HEK293 (cell line): Measurements from ENCODE around the gene OR52D1.

Experiments
- CTCF ChIA-PET: fragments of 350-600 bp; formaldehyde crosslinking; extraction: SDS; loops from one replicate; lab custom pipeline; 2021; ENCODE audit warnings: antibody characterized with exemption; lab: Yijun Ruan, JAX
- POLR2A ChIA-PET: fragments of 300-600 bp; formaldehyde crosslinking; extraction: SDS; loops from one replicate; lab custom pipeline; 2020; ENCODE audit warnings: antibody characterized with exemption, inconsistent platforms; lab: Yijun Ruan, JAX
- H3K27ac ChIP-seq: fragments of 200-500 bp; sonication (Bioruptor generic); 2 replicates; pipeline ENCODE4 v1.5.1; 2014; ENCODE audit warnings: low read depth, low read length, control low read depth, inconsistent platforms; ENCODE audit errors: extremely low read depth
- H3K36me3 ChIP-seq, 2 experiments: fragments of 200-500 bp in 1 of 2; sonication (Bioruptor generic) in 1 of 2; 1 replicate in 1 of 2; 2 replicates in 1 of 2; pipeline ENCODE4 v1.5.1; 2014 to 2017; ENCODE audit warnings: inconsistent platforms in 2 of 2, low read length in 2 of 2; ENCODE audit not compliant: control insufficient read depth in 2 of 2, insufficient read depth in 1 of 2
- H3K4me1 ChIP-seq: fragments of 200-500 bp; sonication (Bioruptor generic); 2 replicates; pipeline ENCODE4 v1.5.1; 2014; ENCODE audit warnings: mild to moderate bottlenecking, low read length, inconsistent platforms; ENCODE audit not compliant: control insufficient read depth, insufficient read depth
- H3K4me3 ChIP-seq: 2 replicates; pipeline ENCODE4 v1.5.1; 2011; ENCODE audit warnings: low read depth, mild to moderate bottlenecking, control low read depth, low read length, moderate library complexity
- H3K9me3 ChIP-seq: fragments of 200-500 bp; sonication (Bioruptor generic); 2 replicates; pipeline ENCODE4 v1.5.1; 2014; ENCODE audit warnings: low read depth, low read length, inconsistent platforms; ENCODE audit not compliant: control insufficient read depth, insufficient read depth
- HIC1 ChIP-seq: fragments of 450-650 bp; formaldehyde crosslinking; IDR thresholded peaks from 2 replicates; pipeline ENCODE4 v1.5.1; 2016; ENCODE audit warnings: missing biosample characterization, missing genetic modification characterization
- KLF1 ChIP-seq: fragments of 450-650 bp; formaldehyde crosslinking; IDR thresholded peaks from 2 replicates; pipeline ENCODE4 v1.5.1; 2016; ENCODE audit warnings: missing biosample characterization, missing genetic modification characterization
- OSR2 ChIP-seq: fragments of 450-650 bp; formaldehyde crosslinking; IDR thresholded peaks from 2 replicates; pipeline ENCODE4 v1.5.1; 2016; ENCODE audit warnings: missing biosample characterization, missing genetic modification characterization
- PRDM4 ChIP-seq: fragments of 450-650 bp; formaldehyde crosslinking; IDR thresholded peaks from 2 replicates; pipeline ENCODE4 v1.5.1; 2017; ENCODE audit warnings: missing biosample characterization, missing genetic modification characterization
- TRIM28 ChIP-seq: IDR thresholded peaks from 2 replicates; pipeline ENCODE4 v1.6.1; 2011; ENCODE audit warnings: low read length, control low read depth, borderline replicate concordance
- ZBTB11 ChIP-seq: fragments of 450-650 bp; formaldehyde crosslinking; conservative IDR thresholded peaks from 2 replicates; pipeline ENCODE4 v1.5.1; 2016; ENCODE audit warnings: low read depth, missing biosample characterization, missing genetic modification characterization
- ZFHX2 ChIP-seq: fragments of 450-650 bp; formaldehyde crosslinking; conservative IDR thresholded peaks from 2 replicates; pipeline ENCODE4 v1.5.1; 2016; ENCODE audit warnings: missing biosample characterization, missing genetic modification characterization
- ZIC2 ChIP-seq: fragments of 450-650 bp; formaldehyde crosslinking; IDR thresholded peaks from 2 replicates; pipeline ENCODE4 v1.5.1; 2016; ENCODE audit warnings: missing biosample characterization, missing genetic modification characterization
- ZNF174 ChIP-seq: fragments of 450-650 bp; formaldehyde crosslinking; IDR thresholded peaks from 2 replicates; pipeline ENCODE4 v1.5.0; 2017; ENCODE audit warnings: missing biosample characterization, mild to moderate bottlenecking, missing genetic modification characterization
- ZNF19 ChIP-seq: fragments of 450-650 bp; formaldehyde crosslinking; IDR thresholded peaks from 2 replicates; pipeline ENCODE4; 2016; ENCODE audit warnings: missing biosample characterization, missing genetic modification characterization, low read depth
- ZNF211 ChIP-seq: fragments of 450-650 bp; formaldehyde crosslinking; IDR thresholded peaks from 2 replicates; pipeline ENCODE4 v1.5.1; 2016; ENCODE audit warnings: low read depth, missing biosample characterization, missing genetic modification characterization
- ZNF280D ChIP-seq: fragments of 450-650 bp; formaldehyde crosslinking; IDR thresholded peaks from 2 replicates; pipeline ENCODE4 v1.5.1; 2016; ENCODE audit warnings: missing biosample characterization, missing genetic modification characterization
- ZNF324 ChIP-seq: fragments of 450-650 bp; formaldehyde crosslinking; IDR thresholded peaks from 2 replicates; pipeline ENCODE4 v1.5.1; 2016; ENCODE audit warnings: missing biosample characterization, missing genetic modification characterization
- ZNF596 ChIP-seq: fragments of 450-650 bp; IDR thresholded peaks from 2 replicates; pipeline ENCODE4 v1.5.0; 2018; ENCODE audit warnings: missing biosample characterization, mild to moderate bottlenecking, missing genetic modification characterization, moderate library complexity
- ZNF664 ChIP-seq: fragments of 450-650 bp; formaldehyde crosslinking; IDR thresholded peaks from 2 replicates; pipeline ENCODE4 v1.5.1; 2016; ENCODE audit warnings: missing biosample characterization, missing genetic modification characterization
- ZNF768 ChIP-seq: fragments of 450-650 bp; formaldehyde crosslinking; IDR thresholded peaks from 2 replicates; pipeline ENCODE4 v1.5.1; 2018; ENCODE audit warnings: missing biosample characterization, mild to moderate bottlenecking, missing genetic modification characterization
- ZNF785 ChIP-seq: fragments of 450-650 bp; formaldehyde crosslinking; IDR thresholded peaks from 2 replicates; pipeline ENCODE4 v1.5.1; 2016; ENCODE audit warnings: missing biosample characterization, missing genetic modification characterization
- ZNF792 ChIP-seq: fragments of 450-650 bp; formaldehyde crosslinking; IDR thresholded peaks from 2 replicates; pipeline ENCODE4 v1.5.1; 2016; ENCODE audit warnings: missing biosample characterization, missing genetic modification characterization

The OR52D1 gene

GRCh38 chr11:5488798-5489399 is 414 bp downstream of the OR52D1 start:
- no peaks in the 10 kb centered on the region for H3K4me1 ChIP-seq
- H3K4me3 ChIP-seq = no peak overlapping the region
- no peak overlapping the region for H3K27ac ChIP-seq
- H3K36me3 ChIP-seq = no peaks in the 10 kb centered on the region
- TF ChIP-seq ZNF19 (tag by site-specific recombination) (no peak), ZNF280D (no peak), ZNF768 (no peak)
- TF ChIP-seq, all 188 proteins: peak for 0
- POLR2A ChIA-PET = no interaction called here
- CTCF ChIA-PET = no interaction called here
- no peaks in the 10 kb centered on the region for H3K9me3 ChIP-seq

- Histone ChIP-seq H3K4me1 (no peaks in the 10 kb centered on the region), H3K4me3 (no peak overlapping the region), H3K36me3 (no peaks in the 10 kb centered on the region), H3K27ac (no peak overlapping the region), H3K9me3 (no peaks in the 10 kb centered on the region)
- CTCF ChIA-PET = no interaction called here
- POLR2A ChIA-PET = no interaction called here
- TF ChIP-seq PRDM4 (no peak), ZNF664 (tag by site-specific recombination) (no peak), HIC1 (tag by site-specific recombination) (no peak), ZNF596 (tag by site-specific recombination) (no peak), ZBTB11 (tag by site-specific recombination) (no peak), ZNF324 (tag by site-specific recombination) (no peak), KLF1 (no peak), ZNF211 (no peak), TRIM28 (no peak), ZNF792 (tag by site-specific recombination) (no peak), OSR2 (tag by site-specific recombination) (no peak), ZFHX2 (tag by site-specific recombination) (no peak), ZIC2 (no peak), ZNF785 (tag by site-specific recombination) (no peak), ZNF174 (tag by site-specific recombination) (no peak)
These were observed 1.3 kb downstream of the OR52D1 start for GRCh38 chr11:5489576-5490357.
